Erythroblast (primary cell): ENCODE data around the gene PCDHGC3.

Experiments used
- GATA1 ChIP-seq: IDR thresholded peaks from 2 replicates; pipeline ENCODE4 v1.6.1; 2011; ENCODE audit warnings: low read depth, mild to moderate bottlenecking, control low read depth, low read length, moderate library complexity
- POLR2A ChIP-seq: IDR thresholded peaks from 2 replicates; pipeline ENCODE4 v1.6.1; 2011; ENCODE audit warnings: mild to moderate bottlenecking, low read length

DNA sequence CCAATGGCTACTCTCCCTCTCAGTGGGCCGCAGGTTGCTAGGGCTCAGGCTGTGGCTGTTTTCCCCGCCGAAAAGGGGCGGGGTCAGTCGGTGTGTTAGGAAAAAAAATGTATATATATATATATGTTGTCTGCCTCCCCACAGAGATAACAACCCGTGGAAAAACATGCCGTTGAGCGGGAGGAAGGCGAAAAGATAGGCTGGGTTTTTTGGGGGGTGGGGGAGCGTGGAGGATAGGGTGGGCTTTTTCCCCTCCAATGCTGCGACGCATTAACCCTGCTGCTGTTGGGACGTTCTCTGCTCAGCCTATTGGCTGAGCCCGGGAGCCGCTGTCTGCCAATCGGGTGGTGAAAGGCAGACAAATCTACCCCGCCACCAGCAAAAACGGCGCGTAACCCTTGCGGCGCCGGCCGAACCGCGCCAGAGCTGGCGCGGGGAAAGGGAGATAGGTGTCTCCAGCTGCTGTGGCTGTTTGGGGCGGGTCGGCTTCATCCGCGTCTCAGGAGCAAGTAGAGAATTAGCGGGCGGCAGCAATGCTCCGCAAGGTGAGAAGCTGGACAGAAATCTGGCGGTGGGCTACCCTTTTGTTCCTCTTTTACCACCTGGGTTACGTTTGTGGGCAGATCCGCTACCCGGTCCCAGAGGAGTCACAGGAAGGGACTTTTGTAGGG lies 9.0 kb downstream of the PCDHGC3 start, which contains the start of gene PCDHGC4:
- TF ChIP-seq POLR2A, result no peak
- no peak for TF ChIP-seq GATA1
